Hematopoietic multipotent progenitor cell treated with erythropoietin and hydrocortisone succinate and interleukin-3 and kit ligand, for 8 days (in vitro differentiated cells): ENCODE measurements around the gene GRHL1.
"Not testable (repeated sequence)": the region's sequence is repeated elsewhere in the genome, so short reads cannot be mapped to it uniquely, and the experiment has no call there.

Experiments
- DNase-seq: peaks from one replicate; pipeline ENCODE4 v3.0.0-alpha.2; 2015

GRHL1 gene

DNA sequence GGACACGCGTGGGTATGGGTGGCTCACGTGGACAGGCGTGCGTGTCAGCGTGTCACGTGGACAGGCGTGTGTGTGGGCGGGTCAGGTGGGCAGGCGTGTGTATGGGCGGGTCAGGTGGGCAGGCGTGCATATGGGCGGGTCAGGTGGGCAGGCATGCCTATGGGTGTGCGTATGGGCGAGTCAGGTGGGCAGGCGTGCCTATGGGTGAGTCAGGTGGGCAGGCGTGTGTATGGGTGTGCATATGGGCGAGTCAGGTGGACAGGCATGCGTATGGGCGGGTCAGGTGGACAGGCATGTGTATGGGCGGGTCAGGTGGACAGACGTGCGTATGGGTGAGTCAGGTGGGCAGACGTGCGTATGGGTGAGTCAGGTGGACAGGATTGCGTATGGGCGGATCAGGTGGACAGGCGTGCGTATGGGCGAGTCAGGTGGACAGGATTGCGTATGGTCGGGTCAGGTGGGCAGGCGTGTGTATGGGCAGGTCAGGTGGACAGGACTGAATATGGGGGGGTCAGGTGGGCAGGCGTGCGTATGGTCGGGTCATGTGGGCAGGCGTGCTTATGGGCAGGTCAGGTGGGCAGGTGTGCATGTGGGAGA lies 61.0 kb downstream of the GRHL1 start:
- DNase-seq: not testable (repeated sequence)

DNA sequence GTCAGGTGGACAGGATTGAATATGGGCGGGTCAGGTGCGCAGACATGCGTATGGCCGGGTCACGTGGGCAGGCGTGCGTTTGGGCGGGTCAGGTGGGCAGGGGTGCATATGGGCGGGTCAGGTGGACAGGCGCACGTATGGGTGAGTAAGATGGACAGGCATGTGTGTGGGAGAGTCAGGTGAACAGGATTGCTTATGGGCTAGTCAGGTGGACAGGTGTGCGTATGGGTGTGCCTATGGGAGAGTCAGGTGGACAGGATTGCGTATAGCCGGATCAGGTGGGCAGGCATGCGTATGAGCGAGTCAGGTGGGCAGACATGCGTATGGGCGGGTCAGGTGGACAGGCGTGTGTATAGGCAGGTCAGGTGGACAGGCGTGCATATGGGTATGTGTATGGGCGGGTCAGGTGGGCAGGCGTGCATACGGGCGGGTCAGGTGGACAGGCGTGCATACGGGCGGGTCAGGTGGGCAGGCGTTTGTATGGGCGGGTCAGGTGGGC lies 61.5 kb downstream of the GRHL1 start:
- no peak for DNase-seq

DNA sequence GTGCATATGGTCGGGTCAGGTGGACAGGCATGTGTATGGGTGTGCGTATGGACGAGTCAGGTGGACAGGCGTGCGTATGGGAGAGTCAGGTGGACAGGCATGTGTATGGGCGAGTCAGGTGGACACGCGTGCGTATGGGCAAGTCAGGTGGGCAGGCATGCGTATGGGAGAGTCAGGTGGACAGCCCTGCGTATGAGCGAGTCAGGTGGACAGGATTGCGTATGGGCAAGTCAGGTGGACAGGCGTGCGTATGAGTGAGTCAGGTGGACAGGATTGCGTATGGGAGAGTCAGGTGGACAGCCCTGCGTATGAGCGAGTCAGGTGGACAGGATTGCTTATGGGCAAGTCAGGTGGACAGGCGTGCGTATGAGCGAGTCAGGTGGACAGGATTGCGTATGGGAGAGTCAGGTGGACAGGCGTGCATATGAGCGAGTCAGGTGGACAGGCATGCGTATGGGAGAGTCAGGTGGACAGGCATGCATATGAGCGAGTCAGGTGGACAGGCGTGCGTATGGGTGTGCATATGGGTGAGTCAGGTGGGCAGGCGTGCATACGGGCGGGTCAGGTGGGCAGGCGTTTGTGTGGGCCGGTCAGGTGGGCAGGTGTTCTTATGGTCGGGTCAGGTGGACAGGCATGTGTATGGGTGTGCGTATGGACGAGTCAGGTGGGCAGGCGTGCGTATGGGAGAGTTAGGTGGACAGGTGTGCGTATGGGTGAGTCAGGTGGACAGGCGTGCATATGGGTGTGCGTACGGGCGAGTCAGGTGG lies 62.3 kb downstream of the GRHL1 start:
- DNase-seq: not testable (repeated sequence)

DNA sequence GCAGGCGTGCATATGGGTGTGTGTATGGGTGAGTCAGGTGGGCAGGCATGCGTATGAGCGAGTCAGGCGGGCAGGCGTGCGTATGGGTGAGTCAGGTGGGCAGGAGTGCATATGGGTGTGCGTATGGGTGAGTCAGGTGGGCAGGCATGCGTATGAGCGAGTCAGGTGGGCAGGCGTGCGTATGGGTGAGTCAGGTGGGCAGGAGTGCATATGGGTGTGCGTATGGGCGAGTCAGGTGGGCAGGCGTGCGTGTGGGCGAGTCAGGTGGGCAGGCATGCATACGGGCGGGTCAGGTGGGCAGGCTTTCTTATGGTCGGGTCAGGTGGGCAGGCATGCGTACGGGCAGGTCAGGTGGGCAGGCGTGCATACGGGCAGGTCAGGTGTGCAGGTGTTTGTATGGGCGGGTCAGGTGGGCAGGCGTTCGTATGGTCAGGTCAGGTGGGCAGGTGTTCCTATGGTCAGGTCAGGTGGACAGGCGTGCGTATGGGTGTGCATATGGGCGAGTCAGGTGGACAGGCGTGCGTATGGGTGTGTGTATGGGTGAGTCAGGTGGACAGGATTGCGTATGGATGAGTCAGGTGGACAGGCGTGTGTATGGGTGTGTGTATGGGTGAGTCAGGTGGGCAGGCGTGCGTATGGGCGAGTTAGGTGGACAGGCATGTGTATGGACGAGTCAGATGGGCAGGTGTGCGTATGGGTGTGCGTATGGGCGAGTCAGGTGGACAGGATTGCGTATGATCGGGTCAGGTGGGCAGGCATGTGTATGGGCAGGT lies 63.1 kb downstream of the GRHL1 start:
- no peak for DNase-seq

DNA sequence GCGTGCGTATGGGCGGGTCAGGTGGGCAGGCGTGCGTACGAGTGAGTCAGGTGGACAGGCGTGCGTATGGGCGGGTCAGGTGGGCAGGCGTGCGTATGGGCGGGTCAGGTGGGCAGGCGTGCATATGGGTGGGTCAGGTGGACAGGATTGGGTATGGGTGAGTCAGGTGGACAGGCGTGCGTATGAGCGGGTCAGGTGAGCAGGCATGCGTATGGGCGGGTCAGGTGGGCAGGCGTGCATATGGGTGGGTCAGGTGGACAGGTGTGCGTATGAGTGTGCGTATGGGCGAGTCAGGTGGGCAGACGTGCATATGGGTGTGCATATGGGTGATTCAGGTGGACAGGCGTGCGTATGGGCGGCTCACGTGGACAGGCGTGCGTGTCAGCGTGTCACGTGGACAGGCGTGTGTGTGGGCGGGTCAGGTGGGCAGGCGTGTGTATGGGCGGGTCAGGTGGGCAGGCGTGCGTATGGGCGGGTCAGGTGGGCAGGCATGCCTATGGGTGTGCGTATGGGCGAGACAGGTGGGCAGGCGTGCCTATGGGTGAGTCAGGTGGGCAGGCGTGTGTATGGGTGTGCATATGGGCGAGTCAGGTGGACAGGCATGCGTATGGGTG lies 64.0 kb downstream of the GRHL1 start:
- DNase-seq: not testable (repeated sequence)

DNA sequence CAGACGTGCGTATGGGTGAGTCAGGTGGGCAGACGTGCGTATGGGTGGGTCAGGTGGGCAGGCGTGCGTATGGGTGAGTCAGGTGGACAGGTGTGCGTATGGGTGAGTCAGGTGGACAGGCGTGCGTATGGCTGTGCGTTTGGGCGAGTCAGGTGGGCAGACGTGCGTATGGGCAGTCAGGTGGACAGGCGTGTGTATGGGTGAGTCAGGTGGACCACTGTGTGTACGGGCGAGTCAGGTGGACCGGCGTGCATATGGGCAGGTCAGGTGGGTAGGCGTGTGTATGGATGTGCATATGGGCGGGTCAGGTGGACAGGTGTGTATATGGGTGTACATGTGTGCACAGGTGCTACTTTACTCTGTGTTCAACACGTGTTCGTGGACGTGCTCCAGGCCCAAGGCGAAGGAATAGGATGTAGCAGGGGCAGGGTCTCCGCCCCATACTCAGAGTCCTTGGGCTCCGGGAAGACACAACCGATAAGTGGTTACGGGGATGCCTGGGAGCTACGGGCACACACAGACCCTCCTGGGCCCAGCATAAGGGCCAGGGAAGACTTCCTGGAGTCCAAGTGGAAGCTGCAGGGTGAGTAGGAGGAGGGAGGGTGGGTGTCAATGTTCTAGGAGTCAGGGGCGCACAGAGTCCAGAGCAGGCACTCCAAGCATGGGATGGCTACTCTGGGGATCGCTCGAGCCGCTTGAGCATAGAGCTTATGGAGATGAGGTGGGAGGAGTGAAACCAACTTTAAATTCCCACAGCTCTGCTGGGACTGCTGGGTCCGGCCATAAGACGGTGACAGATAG lies 64.7 kb downstream of the GRHL1 start:
- DNase-seq: no peak

DNA sequence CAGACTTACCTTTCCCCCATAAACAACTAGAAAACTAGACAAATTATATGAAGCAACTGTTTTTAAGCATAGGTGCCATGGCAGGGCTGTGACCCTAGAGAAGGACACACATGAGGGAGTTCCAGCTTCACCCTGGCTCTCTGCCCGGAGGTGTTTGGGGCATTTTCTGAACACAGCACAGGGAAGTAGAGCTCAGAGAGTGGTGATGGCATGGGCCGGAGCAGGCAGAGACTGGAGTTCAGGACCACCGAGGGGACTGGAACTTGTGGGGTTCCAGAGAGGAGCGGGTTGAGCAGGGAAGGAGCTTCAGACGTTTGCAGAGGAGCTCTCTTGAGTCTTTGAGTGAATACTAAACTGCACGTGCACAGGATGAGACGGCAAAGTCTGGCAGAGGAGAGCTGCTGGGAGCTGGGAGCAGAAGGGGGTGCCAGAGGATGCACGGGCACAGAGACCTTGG lies 65.3 kb downstream of the GRHL1 start:
- no peak for DNase-seq

DNA sequence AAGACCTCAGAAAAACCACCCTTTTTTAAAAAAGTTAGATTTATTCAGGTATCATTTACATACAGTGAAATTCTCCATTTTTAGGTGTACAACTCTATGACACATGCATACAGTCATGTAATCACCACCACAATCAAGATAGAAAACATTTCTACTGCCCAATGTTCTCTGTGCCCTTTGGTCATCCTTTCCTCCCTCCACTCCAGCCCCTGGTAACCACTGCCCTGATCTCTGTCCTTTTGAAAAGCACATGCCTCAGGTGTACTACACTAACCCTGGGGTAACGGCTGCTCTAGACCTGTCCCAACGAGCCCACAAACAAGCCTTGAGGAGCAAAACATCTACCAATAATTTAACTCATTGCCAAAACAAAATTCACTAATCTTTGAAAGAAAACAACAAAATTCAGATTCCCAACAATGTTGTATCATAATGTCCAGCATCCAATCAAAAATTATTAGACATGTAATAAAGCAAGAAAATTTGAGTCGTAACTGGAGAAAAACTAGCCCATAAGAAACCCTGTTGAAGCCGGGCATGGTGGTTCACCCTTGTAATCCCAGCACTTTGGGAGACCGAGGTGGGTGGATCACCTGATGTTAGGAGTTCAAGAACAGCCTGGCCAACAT lies 65.9 kb downstream of the GRHL1 start:
- no peak for DNase-seq

DNA sequence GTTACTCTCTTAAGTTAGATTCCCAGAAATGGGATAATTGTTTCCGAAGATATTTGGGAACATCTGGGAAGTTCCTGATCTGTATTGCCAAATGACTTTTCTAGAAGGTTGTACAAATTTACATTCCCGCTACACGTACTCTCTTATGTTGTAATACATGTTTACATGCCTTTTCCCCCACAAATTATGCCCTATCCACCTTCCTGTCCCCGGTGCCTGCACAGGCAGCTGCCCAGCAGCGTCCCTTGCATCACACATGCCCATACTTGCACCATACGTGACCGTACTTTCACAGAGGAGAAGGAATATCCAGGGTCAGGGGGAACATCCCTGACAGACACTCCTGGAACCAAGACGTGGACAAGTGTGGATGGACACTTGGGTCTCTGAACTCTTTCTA lies 67.7 kb downstream of the GRHL1 start:
- DNase-seq: no peak

DNA sequence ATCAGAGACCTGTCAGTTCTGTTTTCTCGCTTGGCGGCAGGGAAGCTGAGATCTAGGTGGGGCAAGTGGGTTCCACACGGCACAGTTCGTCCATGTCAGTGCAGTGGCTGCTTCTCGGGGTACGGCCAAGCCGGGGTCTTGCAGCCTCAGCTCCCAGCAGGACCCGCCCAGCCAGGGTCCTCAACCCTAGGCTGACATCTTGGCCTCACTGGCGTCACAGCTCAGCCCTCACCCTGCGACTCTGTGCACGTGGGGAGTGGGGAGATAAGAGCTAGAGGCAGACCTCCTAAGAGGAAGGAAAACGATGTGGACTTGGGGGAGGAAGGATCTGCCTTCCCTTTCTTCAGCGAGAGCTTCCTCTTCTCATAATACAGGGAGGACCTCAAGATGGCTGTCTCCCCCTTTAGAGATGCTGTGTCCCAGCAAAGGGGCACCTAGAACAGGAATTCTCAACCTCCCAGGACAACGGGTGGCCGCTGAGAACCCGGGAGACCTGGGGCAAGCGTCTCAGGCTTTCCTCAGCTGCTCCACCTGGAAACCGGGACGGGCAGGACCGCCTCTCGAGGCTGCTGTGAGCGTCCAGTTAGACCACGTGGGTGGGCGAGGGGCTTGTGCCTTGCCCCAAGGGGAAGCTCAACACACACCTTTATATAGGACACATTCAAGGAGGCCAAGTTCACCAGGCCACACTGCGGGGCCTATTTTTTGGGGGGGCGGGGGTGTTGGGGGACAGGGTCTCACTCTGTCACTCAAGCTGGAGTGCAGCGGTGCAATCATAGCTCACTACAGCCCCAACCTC lies 68.3 kb downstream of the GRHL1 start:
- DNase-seq: no peak

DNA sequence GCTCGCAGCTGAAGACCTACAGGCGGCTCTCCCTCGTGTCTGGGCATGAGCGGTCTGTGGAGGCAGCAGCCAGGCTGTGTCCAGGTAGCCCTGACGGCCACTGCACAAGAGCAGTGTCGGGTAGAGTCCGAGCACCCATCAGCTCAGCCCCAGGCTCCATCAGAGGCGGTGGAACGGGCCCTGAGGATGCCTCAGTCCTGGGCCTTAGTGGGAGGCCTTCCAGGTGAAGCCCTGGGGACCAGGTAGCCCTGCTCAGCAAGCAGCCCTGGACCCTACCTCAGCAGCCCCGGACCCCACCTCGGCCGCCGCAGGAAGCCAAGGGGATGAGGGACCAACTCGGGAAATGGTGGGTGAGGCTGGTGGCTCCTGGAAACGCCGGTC lies 70.5 kb downstream of the GRHL1 start:
- DNase-seq: no peak

DNA sequence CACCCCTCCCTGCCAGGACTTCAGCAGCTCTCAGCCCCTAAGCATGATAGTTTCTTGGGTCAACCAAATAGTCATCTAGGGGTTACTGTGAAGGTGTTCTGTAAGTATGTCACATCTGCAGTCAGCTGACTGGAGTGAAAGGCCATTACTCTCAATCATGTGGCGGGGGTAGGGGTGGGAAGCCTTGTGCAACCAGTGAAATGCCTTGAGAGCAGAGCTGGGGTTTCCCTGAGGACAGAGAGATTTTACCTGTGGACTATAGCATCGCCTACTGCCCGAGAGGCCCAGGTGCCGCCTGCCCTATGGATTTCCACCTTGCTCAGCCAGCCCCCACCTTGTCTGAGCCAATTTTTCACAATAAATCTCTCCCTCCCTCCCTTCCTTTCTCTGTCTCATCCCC lies 71.0 kb downstream of the GRHL1 start:
- DNase-seq: no peak

DNA sequence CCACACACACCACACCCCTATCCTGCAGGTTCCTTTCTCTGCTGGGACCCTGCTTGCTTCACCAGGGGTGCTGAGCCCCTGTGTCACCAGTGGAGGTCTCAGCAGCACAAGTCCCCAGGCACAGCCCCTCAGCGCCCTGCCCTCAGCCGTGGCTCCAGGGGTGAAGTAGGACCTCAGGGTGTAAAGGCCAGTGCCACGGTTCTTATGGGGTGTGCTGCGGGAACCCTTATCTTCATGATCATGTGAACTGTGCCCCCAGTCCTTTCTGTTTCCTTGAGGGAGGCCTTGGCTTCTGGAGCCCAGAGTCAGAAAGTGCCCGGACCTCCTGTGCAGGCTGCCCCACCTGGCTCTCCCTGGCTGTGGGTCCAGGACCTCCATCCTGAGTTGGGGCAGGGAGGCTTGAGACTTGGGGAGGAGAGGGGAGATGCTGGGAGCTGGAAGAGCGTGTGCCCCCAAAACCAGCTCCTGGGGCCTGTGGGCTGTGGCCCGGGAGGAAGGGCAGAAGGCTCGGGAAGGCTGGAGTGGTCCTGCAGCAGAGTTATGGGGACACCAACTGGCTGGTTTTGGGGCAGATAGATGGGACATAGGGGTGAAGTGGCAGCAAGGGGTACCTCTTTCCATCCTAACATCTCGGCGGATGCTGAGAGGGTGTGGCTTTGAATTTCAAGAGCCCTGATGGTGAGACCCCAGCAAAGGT lies 71.6 kb downstream of the GRHL1 start:
- no peak for DNase-seq

DNA sequence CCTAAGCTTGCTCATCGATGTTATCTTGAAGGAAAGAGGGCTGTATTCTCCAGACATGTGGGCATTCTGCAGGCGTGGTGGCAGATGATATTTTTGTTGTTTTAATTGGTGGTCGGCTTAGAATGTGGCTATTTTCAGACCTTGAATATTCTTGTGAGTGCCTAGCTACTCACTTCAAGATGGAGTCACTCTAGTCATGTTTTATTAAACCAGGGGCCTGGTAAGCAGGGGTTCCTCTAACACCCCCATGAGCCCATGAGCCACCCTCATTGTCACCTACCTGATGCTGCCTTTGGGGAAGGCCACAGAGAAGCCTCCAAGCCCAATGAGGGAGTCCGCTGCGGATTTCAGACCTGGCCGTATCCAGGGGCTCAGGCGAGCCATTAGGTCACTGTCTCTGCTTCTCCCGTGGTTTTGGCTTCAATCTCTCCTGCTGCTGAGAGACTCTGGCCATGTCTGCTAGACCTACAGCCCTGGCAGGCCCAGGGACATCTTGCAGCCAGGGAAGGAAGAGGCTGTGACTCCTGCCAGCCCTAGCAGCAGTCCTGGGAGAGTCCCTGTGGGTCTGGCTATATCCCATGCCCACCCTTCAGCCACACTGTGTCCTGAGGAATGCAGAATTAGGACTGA lies 75.6 kb downstream of the GRHL1 start:
- no peak for DNase-seq

DNA sequence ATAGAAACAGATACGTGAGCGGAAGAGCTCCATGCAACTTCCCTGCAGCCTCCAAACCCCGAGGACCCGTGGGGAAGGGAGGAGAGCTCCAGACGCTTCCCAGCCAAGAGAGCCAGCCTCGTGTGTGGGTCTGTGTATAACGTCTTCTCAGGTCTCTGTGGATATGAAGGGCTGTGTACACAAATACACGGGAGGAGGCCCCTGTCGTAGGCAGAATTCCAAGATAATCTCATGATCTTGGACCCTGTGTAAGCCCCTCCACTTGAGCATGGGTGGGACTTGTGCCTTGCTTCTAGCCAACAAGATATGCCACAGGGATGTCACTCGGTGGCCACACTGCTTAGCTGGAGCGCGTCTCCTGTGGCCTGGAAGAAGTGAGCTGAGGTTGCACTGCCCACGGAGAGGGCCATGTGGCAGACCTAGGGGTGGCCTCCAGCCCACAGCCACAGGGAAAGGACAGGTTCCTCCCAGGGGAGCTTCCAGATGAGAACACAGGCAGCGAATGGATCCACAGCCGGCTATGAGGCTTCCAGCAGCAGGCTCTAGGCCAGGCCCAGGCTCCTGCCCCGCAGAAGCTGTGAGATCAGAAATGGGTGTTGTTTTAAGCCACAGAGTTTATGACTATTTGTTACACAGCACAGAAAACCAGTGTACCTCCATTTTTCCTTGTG lies 76.3 kb downstream of the GRHL1 start:
- no peak for DNase-seq

DNA sequence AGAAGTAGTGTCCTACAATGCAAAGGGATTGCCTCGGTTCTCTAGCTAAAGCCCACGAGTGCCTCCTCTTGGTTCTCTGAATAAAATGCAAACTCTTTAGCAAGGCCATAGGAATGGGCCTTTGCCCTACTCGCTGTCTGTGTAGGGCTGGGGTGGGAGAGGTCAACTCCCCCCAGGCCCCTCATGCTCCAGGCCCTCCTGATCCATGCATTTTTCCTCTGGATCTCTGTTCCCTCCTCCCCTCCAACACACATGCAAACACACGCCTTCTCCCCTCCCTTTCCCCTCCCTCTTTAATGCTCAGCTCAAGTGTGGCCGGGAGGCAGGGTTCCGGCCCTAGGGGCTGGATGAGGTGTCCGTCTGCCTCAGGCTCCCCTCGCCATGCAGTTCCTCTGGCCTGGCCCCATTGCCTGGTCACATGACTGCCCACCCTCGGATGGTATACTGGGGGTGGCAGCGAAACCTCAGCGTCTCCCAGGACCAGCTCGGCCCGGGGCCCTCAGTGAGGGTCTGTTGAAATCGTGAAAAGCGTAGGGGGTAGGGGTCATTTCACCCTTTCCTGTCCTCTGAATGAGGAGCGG lies 77.0 kb downstream of the GRHL1 start:
- DNase-seq: no peak

DNA sequence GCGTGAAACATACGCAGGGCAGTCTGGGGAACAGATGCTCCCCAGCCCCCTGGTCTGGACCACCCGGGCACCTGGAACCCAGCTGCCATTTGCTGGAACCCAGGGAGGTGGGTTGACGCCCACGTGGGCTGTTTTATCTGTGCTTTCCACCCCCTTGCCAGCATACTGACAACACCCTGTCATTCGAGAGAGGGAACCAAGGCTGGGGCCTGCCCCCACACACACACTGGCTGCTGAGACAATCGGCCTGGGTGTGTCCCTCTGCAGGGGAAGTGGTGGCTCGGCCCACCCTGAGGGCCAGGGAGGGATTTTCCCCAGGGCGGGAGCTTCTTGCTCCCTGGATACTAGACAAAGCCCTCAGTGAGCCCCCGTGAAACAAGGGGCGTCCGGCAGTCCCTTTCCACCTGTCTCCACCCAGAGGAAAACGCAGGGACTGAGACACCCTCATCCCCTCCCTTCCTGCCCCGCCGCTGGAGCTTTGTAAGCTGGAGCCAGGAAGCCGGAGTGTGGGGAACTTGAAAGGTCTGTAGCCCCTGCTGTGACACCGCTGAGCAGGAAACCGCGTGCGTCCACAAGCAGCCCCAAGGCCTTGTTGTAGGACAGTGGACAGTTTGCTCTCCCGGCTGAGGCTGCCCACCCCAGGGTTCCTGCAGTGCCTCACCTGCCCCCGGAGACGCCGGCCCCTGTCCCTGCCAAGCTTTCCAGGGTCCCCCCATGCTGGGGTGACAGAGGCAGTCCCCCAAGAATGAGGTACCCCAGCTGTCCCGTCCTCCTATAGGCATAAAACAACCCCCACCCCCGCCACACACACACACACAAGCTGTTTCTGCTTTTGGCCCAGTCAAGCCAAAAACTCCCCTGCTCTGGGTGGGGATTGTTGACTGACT lies 77.7 kb downstream of the GRHL1 start:
- DNase-seq: peak; percentile 98

DNA sequence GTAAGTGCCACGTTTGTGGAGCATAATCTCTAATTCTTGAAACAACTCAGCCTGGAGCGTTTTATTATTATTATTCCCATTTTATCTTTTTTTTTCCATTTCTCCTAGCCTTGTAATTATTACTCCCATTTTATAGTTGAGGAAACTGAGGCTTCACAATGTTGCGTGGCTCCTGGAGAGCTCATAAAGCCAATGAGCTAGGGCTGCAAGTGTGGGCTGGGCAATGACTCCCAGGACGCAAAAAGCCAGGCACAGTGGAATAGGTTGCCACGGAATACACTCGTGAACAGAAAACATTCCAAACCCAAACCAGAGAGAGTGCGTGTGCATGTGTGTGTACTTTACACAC lies 78.4 kb downstream of the GRHL1 start:
- no peak for DNase-seq
